HG02970 (cell line): ENCODE results near the gene RPL10.

Experiments
- ATAC-seq: cut with Tn5 transposase; IDR thresholded peaks from one replicate; pipeline ENCODE4 v1.9.1; 2021; ENCODE audit warnings: mild to moderate bottlenecking, moderate library complexity, moderate number of reproducible peaks; ENCODE audit not compliant: unreplicated experiment, low FRiP score

RPL10 gene

GRCh38 chrX:154360155-154360713 is 37.9 kb upstream of the RPL10 start:
- no peak for ATAC-seq

GRCh38 chrX:154362085-154362742 is 36.0 kb upstream of the RPL10 start:
- ATAC-seq: no peak

GRCh38 chrX:154363706-154364439 is 34.3 kb upstream of the RPL10 start:
- no peak for ATAC-seq

- ATAC-seq: no peak
Measured at GRCh38 chrX:154365052-154365600, 33.1 kb upstream of the RPL10 start.

- ATAC-seq: no peak
Measured at GRCh38 chrX:154365997-154366665, 32.0 kb upstream of the RPL10 start.

DNA sequence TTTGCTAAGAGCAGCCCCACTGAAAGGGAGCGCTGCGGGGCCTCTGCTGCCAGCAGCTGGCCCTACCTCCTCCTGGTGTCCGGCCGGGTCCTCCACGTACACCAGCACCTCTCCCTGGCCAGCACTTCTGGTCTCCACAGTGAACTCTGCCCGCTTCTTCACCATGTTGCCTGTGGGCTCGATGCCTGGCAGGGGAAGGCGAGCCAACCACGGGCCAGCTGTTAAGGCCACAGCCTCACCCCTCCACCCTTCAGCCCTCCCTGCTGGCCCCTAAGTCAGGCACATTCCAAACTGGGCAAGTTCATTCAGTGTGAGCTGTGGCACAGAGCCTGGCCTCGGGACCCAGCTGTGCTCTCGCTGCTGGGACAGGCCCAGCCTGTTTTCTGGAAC is 31.5 kb upstream of the RPL10 start:
- ATAC-seq: no peak

- no peak for ATAC-seq
Measured at GRCh38 chrX:154367474-154368308, 30.5 kb upstream of the RPL10 start.

DNA sequence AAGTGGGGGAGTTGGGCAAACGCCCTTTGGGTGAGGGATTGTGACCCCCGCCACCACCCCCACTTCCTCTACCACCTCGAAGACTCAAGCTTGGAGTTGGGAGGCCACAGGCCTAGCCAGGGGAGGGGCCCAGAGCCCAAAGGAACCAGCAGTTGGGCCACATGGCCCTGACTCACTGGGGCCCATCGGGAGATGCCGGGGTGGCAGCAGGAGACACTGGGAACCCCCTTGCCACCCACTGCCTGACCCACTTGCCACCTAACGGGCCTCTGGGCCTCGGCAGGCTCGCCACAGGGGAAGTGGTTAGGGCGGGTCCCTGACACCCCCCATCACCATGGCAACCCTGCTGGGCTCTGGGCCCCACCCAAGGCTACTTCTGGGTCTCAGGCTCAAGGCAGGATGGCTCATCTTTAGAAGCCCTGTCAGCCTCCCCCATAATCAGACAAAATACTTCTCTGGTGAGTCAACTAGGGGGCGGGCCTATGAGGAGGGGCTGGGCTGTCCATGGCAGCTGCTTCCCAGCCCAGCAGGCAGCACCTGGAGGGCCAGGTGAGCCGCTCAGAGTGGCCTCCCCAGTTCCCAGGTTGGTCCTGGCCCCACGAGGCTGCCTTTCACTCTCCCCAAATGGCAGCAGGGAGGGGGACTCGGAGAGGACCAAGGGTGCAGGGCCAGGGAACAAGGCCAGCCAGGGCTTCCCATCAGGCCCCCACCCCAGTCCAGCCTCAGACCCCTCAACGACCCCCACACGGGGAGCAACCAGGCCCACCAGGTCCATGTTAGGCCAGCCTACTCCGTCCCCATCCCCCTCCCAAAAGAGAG is 29.3 kb upstream of the RPL10 start:
- ATAC-seq: no peak

GRCh38 chrX:154369449-154370299 is 28.5 kb upstream of the RPL10 start:
- no peak for ATAC-seq

DNA sequence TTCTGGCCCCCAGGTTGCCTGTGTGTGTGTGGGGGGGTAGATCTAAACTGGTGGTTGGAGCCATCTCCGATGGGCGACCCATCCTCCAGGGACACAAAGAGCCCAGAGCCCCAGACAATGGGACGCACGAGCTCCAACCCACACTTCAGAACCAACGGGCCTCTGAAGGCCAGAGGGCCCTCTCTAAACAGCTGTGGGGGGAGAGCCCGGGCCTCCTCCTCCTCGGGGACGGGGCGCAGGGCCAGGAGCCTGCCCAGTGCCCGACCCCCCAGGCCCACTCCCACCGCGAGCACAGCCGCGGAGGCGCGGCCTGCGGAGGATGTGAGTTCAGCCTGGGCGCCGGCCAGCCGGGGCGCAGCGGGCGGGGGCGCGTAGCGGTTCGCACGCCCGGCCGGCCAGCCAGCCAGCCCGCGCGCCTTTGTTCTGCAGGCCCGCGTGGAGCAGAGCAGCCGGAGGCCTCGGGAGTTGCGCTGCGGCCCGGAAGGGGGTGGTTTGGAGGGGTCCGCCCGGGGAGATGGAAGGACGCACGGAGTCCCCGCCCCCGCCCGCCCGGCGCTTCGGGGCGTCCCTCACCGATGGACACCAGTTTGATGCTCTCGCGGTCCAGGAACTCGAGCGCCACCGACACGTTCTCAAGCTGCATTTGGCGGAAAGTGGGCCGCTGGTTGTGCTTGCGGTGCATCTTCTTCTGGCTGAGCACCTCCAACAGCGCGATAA is 27.7 kb upstream of the RPL10 start:
- peak; percentile 2 for ATAC-seq

DNA sequence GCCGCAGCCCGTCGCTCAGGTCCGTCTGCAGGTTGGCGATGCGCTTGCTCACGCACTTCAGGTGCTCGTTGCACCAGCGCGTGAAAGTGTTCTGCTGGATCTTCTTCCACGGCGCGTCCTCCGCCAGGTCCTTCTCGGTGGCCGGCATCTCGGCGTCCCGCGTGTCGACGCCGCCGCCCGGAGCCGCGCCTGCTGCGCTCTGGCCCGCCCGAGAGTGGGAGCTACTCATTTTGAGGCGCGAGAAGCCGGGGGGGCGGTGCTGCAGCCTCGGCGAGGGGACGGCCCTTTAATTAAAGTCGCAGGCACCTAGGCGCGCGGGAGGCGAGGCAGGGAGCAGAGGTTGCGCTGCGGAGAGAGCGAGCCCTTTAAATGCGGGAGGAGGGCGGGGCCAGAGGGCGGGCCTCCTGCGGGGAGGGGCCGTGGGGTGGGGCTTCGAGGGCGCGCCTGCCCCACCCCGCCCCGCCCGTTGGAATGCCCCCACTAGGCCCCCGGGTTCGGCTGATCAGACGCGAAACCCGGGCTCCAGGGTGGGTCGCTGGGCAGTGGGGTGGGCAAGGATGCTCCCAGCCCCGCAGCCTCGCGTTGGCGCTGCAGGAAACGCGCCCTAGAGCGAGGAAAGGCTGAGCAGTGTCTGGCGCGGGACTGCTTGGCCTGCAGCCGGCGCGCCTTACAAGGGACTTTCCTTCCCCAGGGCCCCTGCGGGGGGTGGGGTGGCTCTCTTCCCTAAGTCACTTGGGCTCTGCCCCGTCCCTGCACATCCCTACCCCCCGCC is 27.0 kb upstream of the RPL10 start:
- ATAC-seq: peak; percentile 45

DNA sequence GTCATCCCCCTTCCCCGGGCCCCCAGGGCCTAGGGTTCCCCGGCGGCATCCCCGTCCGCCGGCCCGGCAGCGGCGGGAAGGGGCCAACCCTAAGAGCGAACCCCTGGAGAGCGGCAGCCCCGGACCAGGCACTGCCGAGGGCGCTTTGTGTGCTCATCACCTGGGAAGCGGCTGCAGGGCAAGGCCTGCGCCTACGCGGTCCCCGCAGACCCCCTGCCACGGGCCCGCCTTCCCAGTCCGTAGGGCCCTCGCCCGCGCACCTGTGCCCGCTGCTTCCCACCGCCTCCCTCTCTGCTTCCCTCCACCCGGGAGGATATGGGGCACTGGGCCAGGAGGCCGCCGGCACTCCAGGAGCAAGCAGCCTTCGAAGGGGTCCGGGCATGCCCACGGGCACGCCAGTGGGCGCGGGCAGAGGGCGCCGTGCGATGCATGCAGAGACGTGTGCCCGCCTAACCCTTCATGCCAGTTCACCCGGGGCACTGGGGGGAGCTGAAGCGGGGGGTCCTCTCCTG is 26.3 kb upstream of the RPL10 start:
- ATAC-seq: no peak

DNA sequence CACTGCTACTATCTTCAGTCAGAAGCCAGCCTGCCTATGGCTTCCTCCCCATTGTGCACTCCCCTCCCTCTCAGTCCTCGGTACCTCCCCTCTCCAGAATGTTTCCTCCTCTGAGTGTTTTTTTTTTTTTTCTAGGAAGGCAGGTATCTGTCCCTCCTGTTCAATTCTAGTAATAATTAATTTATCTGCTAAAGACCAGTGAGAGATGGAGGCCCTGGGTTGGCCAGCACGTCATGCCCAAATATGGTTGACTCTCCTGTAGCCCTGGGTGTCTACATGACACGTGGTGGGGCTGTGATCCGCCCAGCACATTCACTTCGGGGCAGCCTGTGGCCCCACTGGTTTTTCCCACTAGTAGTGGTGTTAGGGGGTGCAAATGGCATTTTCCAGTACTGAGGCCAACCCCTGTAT is 25.6 kb upstream of the RPL10 start:
- ATAC-seq: no peak

DNA sequence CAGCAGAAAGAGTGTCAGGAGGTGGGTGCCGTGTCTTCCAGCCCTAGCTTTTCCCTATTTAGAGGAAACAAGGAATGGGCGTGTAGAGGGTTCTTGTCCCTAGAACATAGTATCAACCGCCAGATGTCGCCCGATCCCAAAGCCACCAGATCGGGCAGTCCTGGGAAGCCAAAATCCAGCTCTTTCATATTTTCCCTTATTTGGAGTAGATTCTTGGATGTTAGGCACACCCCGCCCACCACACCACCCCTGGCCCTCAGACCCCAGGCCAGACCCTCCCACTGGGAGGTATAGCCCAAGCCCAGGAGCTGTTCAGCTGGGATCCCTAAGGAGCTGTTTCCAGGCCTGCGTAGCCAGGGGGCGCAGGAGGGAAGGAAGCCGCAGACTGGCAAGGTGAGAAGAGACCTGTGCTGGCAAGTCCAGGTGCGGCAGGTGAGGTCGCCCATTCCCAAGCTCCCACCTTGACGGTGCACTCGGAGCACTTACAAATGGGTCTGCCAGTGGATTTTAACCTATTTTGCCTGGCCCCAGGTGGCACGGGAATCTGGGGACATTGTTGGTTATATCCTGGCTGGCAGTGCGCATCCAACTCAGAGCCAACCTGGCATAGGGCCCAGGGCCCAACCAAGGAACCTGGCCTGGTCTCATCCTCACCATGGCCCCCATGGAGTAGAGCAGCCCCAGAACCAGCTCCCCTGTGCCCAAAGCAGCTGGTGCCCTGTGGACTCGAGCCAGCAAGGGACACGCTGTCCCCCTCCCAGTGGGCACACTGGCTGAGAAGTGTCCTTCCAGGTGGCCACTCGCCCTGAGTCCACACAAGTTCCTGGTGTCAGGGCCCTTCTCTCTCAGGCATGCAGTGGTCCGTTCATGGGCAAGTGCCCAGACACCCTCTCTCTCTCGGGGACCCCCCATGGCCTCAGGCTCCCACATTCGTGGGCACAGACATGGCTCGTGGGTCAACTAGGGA is 24.6 kb upstream of the RPL10 start:
- no peak for ATAC-seq

- ATAC-seq: no peak
Measured at GRCh38 chrX:154374313-154375155, 23.6 kb upstream of the RPL10 start, which contains the start of gene FLNA. FLNA (minus strand) TSS chrX:154374634; CDS start chrX:154371245, 3,389 bp downstream.
